ENCODE results near the gene BASP1. TPM values are rescaled to one million over a fixed set of nuclear protein-coding genes. Genes with fewer than 3 reads are reported as not detected.

Gene BASP1
- polyA plus RNA-seq, 1 of the 3 experiments (the other 2 are of a cell fraction) = 107 TPM

DNA sequence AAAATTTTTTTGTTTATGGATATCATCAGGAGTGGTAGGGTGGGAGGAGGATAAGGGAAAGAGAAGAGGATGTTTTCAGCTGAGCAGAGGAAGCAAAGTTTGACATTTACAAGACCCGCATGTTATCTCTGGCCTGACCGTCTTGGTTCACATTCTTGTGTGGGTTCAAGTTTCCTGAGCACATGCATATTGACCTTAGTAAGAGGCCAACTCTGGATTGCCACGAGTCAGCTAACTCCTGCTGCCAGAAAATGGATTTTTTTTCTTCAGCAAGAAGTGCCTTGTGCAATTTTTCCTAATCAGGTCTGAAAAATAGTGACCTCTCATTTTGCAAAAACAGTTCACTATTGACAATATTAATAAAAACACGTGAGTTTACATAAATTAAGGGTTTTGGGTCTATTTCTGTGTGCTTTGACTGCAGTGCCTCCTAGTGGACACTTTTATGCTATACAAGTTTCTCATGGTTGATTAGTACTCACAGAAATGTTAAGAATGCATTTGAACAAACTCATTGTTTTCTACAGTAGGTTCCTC, 27.1 kb upstream of the BASP1 start:
- no peaks in the 10 kb centered on the region for H3K9me3 ChIP-seq
- peak; percentile 72 for TF ChIP-seq TCF12 (IDR thresholded peaks at IDR 0.05)
- TF ChIP-seq, protein P1, sequence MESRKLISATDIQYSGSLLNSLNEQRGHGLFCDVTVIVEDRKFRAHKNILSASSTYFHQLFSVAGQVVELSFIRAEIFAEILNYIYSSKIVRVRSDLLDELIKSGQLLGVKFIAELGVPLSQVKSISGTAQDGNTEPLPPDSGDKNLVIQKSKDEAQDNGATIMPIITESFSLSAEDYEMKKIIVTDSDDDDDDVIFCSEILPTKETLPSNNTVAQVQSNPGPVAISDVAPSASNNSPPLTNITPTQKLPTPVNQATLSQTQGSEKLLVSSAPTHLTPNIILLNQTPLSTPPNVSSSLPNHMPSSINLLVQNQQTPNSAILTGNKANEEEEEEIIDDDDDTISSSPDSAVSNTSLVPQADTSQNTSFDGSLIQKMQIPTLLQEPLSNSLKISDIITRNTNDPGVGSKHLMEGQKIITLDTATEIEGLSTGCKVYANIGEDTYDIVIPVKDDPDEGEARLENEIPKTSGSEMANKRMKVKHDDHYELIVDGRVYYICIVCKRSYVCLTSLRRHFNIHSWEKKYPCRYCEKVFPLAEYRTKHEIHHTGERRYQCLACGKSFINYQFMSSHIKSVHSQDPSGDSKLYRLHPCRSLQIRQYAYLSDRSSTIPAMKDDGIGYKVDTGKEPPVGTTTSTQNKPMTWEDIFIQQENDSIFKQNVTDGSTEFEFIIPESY (IDR thresholded peaks at IDR 0.05; ENCODE audit: borderline replicate concordance, low read depth) = no peak
- TF ChIP-seq NRF1 (IDR thresholded peaks at IDR 0.05; ENCODE audit: low read depth, low read length) = no peak
- TF ChIP-seq RCOR1 (IDR thresholded peaks at IDR 0.05; ENCODE audit: low read length) = no peak
- TF ChIP-seq FOXM1 (IDR thresholded peaks at IDR 0.05; ENCODE audit: low read depth) = 0 out of 2 replicates have a peak, but pooled peaks have one; percentile 43
- TF ChIP-seq, protein P2, sequence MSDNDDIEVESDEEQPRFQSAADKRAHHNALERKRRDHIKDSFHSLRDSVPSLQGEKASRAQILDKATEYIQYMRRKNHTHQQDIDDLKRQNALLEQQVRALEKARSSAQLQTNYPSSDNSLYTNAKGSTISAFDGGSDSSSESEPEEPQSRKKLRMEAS (IDR thresholded peaks at IDR 0.05; ENCODE audit: low read depth) = peak; percentile 76
- TF ChIP-seq, protein P3, sequence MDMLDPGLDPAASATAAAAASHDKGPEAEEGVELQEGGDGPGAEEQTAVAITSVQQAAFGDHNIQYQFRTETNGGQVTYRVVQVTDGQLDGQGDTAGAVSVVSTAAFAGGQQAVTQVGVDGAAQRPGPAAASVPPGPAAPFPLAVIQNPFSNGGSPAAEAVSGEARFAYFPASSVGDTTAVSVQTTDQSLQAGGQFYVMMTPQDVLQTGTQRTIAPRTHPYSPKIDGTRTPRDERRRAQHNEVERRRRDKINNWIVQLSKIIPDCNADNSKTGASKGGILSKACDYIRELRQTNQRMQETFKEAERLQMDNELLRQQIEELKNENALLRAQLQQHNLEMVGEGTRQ (IDR thresholded peaks at IDR 0.05; ENCODE audit: borderline replicate concordance, low read depth, low read length) = no peak
- TF ChIP-seq JUND (IDR thresholded peaks at IDR 0.05) = no peak; the same call in 1 of the 2 replicates
- TF ChIP-seq EZH2phosphoT487 (IDR thresholded peaks at IDR 0.05; ENCODE audit: borderline replicate concordance, low read depth) = no peak
- no peak for TF ChIP-seq NFIC (IDR thresholded peaks at IDR 0.05; ENCODE audit: borderline replicate concordance)
- TF ChIP-seq MEF2A (IDR thresholded peaks at IDR 0.05; ENCODE audit: borderline replicate concordance, low read depth) = no peak
- TF ChIP-seq SMC3 (IDR thresholded peaks at IDR 0.05; ENCODE audit: low read depth, low read length) = peak; percentile 74
- no peak for TF ChIP-seq GABPA (IDR thresholded peaks at IDR 0.05; ENCODE audit: low read depth)
- TF ChIP-seq, protein P4, sequence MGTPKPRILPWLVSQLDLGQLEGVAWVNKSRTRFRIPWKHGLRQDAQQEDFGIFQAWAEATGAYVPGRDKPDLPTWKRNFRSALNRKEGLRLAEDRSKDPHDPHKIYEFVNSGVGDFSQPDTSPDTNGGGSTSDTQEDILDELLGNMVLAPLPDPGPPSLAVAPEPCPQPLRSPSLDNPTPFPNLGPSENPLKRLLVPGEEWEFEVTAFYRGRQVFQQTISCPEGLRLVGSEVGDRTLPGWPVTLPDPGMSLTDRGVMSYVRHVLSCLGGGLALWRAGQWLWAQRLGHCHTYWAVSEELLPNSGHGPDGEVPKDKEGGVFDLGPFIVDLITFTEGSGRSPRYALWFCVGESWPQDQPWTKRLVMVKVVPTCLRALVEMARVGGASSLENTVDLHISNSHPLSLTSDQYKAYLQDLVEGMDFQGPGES (IDR thresholded peaks at IDR 0.05; ENCODE audit: low read depth, low read length) = no peak
- TF ChIP-seq TAF1 (IDR thresholded peaks at IDR 0.05; ENCODE audit: borderline replicate concordance, low read depth, low read length) = no peak
- TF ChIP-seq, protein P5, sequence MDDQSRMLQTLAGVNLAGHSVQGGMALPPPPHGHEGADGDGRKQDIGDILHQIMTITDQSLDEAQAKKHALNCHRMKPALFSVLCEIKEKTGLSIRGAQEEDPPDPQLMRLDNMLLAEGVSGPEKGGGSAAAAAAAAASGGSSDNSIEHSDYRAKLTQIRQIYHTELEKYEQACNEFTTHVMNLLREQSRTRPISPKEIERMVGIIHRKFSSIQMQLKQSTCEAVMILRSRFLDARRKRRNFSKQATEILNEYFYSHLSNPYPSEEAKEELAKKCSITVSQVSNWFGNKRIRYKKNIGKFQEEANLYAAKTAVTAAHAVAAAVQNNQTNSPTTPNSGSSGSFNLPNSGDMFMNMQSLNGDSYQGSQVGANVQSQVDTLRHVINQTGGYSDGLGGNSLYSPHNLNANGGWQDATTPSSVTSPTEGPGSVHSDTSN (IDR thresholded peaks at IDR 0.05) = peak; percentile 43; the same call in 1 of the 2 replicates
- TF ChIP-seq, protein P6, sequence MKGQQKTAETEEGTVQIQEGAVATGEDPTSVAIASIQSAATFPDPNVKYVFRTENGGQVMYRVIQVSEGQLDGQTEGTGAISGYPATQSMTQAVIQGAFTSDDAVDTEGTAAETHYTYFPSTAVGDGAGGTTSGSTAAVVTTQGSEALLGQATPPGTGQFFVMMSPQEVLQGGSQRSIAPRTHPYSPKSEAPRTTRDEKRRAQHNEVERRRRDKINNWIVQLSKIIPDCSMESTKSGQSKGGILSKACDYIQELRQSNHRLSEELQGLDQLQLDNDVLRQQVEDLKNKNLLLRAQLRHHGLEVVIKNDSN (IDR thresholded peaks at IDR 0.05; ENCODE audit: borderline replicate concordance, low read depth) = no peak
- no peak for TF ChIP-seq ELF1 (IDR thresholded peaks at IDR 0.05)
- TF ChIP-seq POLR2AphosphoS5 (IDR thresholded peaks at IDR 0.05; ENCODE audit: low read depth, low read length) = no peak
- TF ChIP-seq TEAD4 (IDR thresholded peaks at IDR 0.05; ENCODE audit: borderline replicate concordance, insufficient read depth) = 0 out of 2 replicates have a peak, but pooled peaks have one; percentile 7
- no peak for TF ChIP-seq SIN3A (IDR thresholded peaks at IDR 0.05; ENCODE audit: borderline replicate concordance, low read depth, low read length)
- no peak for TF ChIP-seq YY1 (IDR thresholded peaks at IDR 0.05; ENCODE audit: low read depth)
- TF ChIP-seq RFX5 (IDR thresholded peaks at IDR 0.05; ENCODE audit: low read length) = no peak
- peak; percentile 30; the same call in 1 of the 2 replicates for TF ChIP-seq MXI1 (IDR thresholded peaks at IDR 0.05; ENCODE audit: low read depth, low read length)
- no peak for TF ChIP-seq FOSL2 (IDR thresholded peaks at IDR 0.05; ENCODE audit: borderline replicate concordance, low read depth)
- TF ChIP-seq GATA2 (CRISPR knock-in tag; IDR thresholded peaks at IDR 0.05) = no peak
- TF ChIP-seq RXRA (IDR thresholded peaks at IDR 0.05; ENCODE audit: borderline replicate concordance, low read depth) = peak; percentile 53; the same call in 1 of the 2 replicates
- no peak for TF ChIP-seq CHD2 (IDR thresholded peaks at IDR 0.05; ENCODE audit: low read length, partially characterized antibody)
- peak; percentile 86 for TF ChIP-seq RAD21 (IDR thresholded peaks at IDR 0.05; ENCODE audit: low read length)
- TF ChIP-seq FOXJ3 (CRISPR knock-in tag; IDR thresholded peaks at IDR 0.05) = no peak

More for the DNA sequence above, 27.1 kb upstream of the BASP1 start:
- no peak overlapping the region; the same call in 1 of the 2 replicates for H2AFZ ChIP-seq (ENCODE audit: low read depth)
- peaks cover 0 to 40% of the 10 kb centered on the region in 2 experiments; a peak in 2 of 4 replicates for H3K4me1 ChIP-seq (ENCODE audit: control insufficient read depth in 1 of 2, insufficient read depth in 2 of 2, low read depth in 1 of 2, low read length in 1 of 2)
- peak overlapping the region; percentile 12; the same call in 1 of the 2 replicates for H3K4me2 ChIP-seq
- no peaks in the 10 kb centered on the region for H3K9me2 ChIP-seq
- 4% methylated on average over 4 of the region's 4 CpGs for WGBS (ENCODE audit: low lambda C conversion rate)
- H3K27me3 ChIP-seq (ENCODE audit: insufficient read depth) = no peaks in the 10 kb centered on the region
- peaks cover 5% of the 10 kb centered on the region for H3K79me2 ChIP-seq (ENCODE audit: insufficient read depth)
- H3K4me3 ChIP-seq (ENCODE audit: low read depth in 2 of 2, low read length in 1 of 2) = peak overlapping the region in 1 of 2 experiments; percentile 38; a peak in 1 of 4 replicates
- H3F3A ChIP-seq (replicated peaks; ENCODE audit: insufficient read depth) = peaks cover 45% of the 10 kb centered on the region
- H3K9ac ChIP-seq = peak overlapping the region; percentile 28; the same call in 1 of the 2 replicates
- CTCF ChIA-PET = interaction anchor here (0.6 to 7.2 kb wide), 125 partner anchors 9 to 1255 kb away, joined by 3 to 159 read pairs (median 4); partner anchors contain the start of gene MYO10
- H3K36me3 ChIP-seq (replicated peaks in 1 of 2; ENCODE audit: control insufficient read depth in 1 of 2, insufficient read depth in 2 of 2, low read length in 1 of 2) = no peaks in the 10 kb centered on the region
- DNase-seq = peak; percentile 35
- no peaks in the 10 kb centered on the region for H4K20me1 ChIP-seq (ENCODE audit: insufficient read depth)
- peak overlapping the region; percentile 16 to 74; a peak in 3 of 4 replicates for H3K27ac ChIP-seq (ENCODE audit: low read depth in 2 of 2, low read length in 1 of 2)
- POLR2A ChIA-PET = no interaction called here
